GM23338 (cell line): ENCODE data around the gene COL8A2.

Experiments used
- EZH2 ChIP-seq: fragments of 200-600 bp; sonication (generic); IDR thresholded peaks from one replicate; pipeline ENCODE4 v1.8.0; 2017; ENCODE audit warnings: antibody characterized with exemption, mild to moderate bottlenecking, low read depth; ENCODE audit not compliant: unreplicated experiment
- POLR2AphosphoS5 ChIP-seq: IDR thresholded peaks from 2 replicates; pipeline ENCODE4 v1.6.1; 2016; ENCODE audit warnings: antibody characterized with exemption, low read depth
- ZNF331 ChIP-seq: fragments of 250-450 bp; sonication (Bioruptor Pico); IDR thresholded peaks from 2 replicates; pipeline ENCODE4 v1.5.0; 2020; ENCODE audit warnings: low read depth, mild to moderate bottlenecking, moderate library complexity
- TF ChIP-seq, protein P1 (sequence below), 2 experiments: fragments of 200-600 bp in 1 of 2; sonication (generic) in 1 of 2; conservative IDR thresholded peaks; 2 replicates each; pipeline versions ENCODE4 v1.5.1 to v1.6.1; 2016 to 2017; ENCODE audit warnings: antibody characterized with exemption in 2 of 2, low read depth in 2 of 2, mild to moderate bottlenecking in 2 of 2, moderate library complexity in 1 of 2

DNA sequence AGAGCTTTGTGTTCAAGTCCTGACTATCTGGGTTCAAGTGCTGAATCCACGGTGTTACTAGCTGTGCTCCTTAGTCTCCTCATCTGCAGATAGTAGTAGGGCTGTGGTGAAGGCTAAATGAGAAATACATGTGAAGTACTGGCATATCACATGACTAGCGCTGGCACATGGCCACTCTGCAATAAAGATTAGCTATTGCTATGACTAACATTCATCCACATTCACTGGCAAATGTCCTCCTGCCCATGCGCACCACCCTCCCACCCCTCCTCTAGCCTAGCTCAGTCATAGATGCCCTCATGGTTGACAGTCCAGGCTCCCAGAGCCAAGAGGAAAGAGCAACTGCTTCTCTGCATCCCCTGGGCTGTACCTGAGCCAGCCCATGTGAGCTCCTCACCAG is 8.5 kb upstream of the COL8A2 start:
- no peak for TF ChIP-seq EZH2
- TF ChIP-seq ZNF331 (CRISPR knock-in tag): no peak
- TF ChIP-seq, protein P1, sequence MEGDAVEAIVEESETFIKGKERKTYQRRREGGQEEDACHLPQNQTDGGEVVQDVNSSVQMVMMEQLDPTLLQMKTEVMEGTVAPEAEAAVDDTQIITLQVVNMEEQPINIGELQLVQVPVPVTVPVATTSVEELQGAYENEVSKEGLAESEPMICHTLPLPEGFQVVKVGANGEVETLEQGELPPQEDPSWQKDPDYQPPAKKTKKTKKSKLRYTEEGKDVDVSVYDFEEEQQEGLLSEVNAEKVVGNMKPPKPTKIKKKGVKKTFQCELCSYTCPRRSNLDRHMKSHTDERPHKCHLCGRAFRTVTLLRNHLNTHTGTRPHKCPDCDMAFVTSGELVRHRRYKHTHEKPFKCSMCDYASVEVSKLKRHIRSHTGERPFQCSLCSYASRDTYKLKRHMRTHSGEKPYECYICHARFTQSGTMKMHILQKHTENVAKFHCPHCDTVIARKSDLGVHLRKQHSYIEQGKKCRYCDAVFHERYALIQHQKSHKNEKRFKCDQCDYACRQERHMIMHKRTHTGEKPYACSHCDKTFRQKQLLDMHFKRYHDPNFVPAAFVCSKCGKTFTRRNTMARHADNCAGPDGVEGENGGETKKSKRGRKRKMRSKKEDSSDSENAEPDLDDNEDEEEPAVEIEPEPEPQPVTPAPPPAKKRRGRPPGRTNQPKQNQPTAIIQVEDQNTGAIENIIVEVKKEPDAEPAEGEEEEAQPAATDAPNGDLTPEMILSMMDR (conservative IDR thresholded peaks at IDR 0.05; ENCODE audit: low read depth in 2 of 2): no peak
- no peak for TF ChIP-seq POLR2AphosphoS5
